ENCODE data around the gene ABCC4. TPM values are rescaled to one million over a fixed set of nuclear protein-coding genes. Genes with fewer than 3 reads are reported as not detected.
A peak's percentile ranks its signal among the peaks of the same experiment; 100 is the strongest.

Gene ABCC4
- total RNA-seq, 1 donor from 2014 or later, result 12.6 TPM

- no peak for DNase-seq (ENCODE audit: low read depth)
These were observed 179.7 kb downstream of the ABCC4 start for GRCh38 chr13:95121516-95121915.

GRCh38 chr13:95120650-95121049 is 180.6 kb downstream of the ABCC4 start:
- DNase-seq (ENCODE audit: low read depth), result no peak

DNA sequence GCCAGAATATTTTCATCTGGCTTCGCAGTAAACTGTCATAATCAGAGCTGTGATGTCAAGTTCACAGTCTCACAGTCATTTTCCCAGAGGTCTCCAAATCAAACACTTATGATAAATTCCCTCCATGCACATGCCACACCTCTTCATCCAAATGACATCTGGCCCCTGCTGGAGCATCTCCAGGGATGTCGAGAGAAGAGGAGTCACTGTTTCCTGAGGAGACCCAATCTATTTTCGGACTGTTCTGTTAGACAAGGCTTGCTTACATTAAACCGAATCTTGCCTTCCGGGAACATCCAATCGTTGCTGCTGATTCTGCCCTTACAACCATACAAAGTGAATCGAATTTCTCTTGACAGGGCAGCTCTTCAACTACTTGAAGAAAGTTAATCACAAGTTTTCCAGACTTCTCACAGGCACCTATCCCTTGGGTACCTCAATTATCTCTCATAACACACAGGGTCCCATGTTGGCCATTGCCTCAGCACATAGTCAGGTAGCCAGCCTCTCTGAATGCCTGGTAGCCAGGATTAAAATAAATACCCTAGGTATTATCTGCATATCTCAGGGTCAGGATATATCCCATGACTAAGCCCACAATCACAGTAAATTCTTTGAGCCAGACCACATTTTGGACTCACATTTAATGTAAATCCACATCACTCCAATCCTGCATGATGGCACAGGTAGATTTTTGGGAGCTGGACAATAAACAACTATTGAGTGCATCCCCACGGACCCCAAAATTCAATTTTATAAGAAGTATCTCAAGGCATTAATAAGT is 182.5 kb downstream of the ABCC4 start:
- DNase-seq (ENCODE audit: low read depth), result no peak

- no peak for DNase-seq (ENCODE audit: low read depth)
These were observed 184.2 kb downstream of the ABCC4 start for GRCh38 chr13:95117092-95117491.

GRCh38 chr13:95115525-95115924 is 185.7 kb downstream of the ABCC4 start:
- no peak for DNase-seq (ENCODE audit: low read depth)

- no peak for DNase-seq (ENCODE audit: low read depth)
These were observed 187.7 kb downstream of the ABCC4 start for GRCh38 chr13:95113601-95114000.

DNA sequence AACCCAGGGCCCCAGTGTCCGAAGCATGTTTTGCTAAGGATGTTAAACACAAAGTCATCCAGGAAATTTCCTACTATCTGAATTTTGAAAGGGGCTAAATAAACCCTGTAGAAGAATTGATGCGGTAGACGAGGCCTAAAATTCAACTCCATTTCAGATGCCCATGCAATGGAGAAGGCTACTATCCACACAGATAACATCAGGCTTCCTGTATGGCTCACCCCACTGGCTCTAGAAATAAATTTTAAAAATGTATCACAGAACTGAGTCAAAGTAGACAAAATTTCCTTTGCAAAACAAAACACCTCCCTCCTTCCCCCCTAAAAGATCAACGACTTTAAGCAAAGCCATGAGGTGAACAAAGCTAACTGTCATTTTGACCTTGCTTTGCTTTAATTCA is 188.4 kb downstream of the ABCC4 start:
- DNase-seq (ENCODE audit: low read depth), result no peak

- DNase-seq (ENCODE audit: low read depth), result no peak
These were observed 189.6 kb downstream of the ABCC4 start for GRCh38 chr13:95111608-95112007.

DNA sequence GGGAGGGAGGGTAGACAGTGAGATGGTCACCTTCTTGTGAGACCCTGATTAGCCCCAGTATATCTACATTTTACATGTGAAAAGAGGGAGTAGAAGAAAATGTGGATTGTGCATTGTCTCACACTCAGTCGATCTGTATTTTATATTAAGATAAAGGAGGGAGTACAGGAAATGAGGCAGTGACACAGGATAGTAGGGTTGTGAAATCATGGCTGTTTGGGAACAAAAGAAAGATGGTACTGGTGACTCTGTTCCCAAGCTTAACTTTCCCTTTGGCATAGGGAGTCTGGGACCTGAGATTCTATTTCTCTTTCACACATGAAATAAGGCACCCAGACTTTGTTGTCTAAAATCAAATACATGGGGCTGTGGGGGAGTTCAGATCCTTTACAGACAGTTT is 194.7 kb downstream of the ABCC4 start:
- DNase-seq (ENCODE audit: low read depth), result no peak

GRCh38 chr13:95100525-95101433 is 200.5 kb downstream of the ABCC4 start:
- DNase-seq (ENCODE audit: low read depth), result peak; percentile 49

- no peak for DNase-seq (ENCODE audit: low read depth)
These were observed 201.7 kb downstream of the ABCC4 start for GRCh38 chr13:95099541-95099940.

GRCh38 chr13:95098916-95099315 is 202.3 kb downstream of the ABCC4 start:
- DNase-seq (ENCODE audit: low read depth), result no peak

DNA sequence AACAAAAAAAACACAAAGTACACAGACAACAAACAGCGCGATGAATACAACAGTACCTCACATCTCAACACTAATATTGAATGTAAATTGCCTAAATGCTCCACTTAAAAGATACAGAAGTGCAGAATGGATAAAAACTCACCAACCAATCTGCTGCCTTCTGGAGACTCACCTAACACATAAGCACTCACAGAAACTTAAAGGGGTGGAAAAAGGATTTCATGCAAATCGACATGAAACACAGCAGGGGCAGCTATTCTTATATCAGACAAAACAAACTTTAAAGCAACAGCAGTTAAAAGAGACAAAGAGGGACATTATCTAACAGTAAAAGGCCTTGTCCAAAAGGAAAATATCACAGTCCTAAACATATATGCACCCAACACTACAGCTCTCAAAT is 209.5 kb downstream of the ABCC4 start:
- no peak for DNase-seq (ENCODE audit: low read depth)

DNA sequence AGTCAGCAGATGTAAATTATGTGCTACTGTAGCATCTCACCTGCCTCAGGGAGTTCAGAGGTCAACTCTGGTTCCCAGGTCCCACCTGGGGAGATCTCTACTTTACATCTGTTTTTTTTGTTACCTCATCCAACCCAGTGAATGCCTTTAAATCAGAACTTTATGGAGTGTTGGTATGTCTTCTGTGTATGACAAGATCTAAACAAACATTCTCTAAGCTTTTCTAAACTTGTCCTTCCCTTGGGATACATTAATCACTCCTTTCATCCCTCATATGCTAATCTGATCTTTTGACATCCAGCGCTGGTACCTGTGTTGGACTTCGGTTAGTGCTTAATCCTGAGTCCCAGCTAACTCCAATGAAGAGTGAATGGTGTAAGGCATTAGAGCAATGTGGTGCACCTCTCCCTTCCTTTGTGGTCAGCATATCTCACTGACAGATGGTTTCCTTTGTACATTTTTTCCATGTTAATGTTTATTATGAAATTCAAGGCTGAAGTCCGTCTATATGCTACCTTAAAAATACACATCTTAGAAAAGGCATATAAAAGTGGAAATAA is 213.4 kb downstream of the ABCC4 start:
- no peak for DNase-seq (ENCODE audit: low read depth)

DNA sequence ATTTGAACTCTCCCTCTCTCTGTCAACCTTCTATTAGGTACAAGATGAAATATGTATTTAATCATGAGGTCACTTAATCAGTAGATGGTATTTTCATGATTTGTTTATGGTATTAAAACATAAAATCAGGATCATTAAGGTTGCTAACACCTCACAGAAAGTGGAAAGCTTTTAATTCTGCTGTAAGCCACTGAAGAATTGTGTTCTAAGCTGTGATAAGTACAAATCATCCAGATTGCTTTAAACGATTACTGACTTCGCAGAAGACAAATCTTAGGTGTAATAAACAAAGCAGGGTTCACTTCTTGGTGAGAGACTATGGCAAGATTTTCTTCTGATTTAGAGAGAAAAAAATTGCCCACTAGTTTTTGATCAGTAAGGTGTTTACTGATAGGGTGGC is 214.5 kb downstream of the ABCC4 start:
- DNase-seq (ENCODE audit: low read depth), result no peak

- no peak for DNase-seq (ENCODE audit: low read depth)
These were observed 217.5 kb downstream of the ABCC4 start for GRCh38 chr13:95083758-95084157.

GRCh38 chr13:95083066-95083465 is 218.2 kb downstream of the ABCC4 start:
- DNase-seq (ENCODE audit: low read depth), result no peak

- peak; percentile 33 for DNase-seq (ENCODE audit: low read depth)
These were observed 225.7 kb downstream of the ABCC4 start for GRCh38 chr13:95075506-95075905.

DNA sequence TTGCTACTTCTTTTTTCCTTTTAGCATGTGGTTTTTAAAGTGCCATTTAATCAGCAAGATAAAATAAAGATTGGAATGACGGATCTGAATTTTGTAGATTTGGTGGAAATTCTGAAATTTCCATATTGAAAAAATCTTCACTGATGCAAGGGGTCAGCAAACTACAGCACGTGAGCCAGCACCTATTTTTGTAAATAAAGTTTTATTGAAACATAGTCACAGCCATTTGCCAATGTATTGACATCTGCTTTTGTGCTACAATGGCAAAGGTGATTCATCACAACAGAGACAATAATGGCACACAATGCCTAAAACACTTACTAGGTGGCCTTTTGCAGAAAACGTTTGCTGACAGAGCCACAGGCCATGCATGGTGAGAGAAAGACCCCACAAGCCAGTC is 226.4 kb downstream of the ABCC4 start:
- DNase-seq (ENCODE audit: low read depth), result no peak

- no peak for DNase-seq (ENCODE audit: low read depth)
These were observed 227.4 kb downstream of the ABCC4 start for GRCh38 chr13:95073747-95074311.

DNA sequence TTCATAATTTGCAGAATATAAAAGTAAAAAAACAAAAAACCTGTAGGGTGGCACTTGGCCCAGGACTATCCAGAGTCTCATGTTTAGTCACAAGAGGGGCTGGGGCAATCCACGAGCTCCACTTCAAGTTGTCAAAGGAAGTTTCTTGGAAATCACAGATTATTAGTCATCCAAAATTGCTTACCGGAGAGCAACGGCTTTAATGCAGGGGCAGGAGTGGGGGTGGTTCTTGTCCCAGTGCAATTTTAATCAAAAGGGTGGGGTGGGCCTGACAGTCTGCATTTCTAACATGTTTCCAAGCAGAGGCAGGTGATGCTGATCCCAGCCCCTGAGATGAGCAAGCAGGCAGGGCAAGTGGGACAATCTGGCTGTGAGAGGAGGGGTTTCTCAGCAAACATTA is 233.9 kb downstream of the ABCC4 start:
- DNase-seq (ENCODE audit: low read depth), result no peak

GRCh38 chr13:95060014-95060519 is 241.2 kb downstream of the ABCC4 start:
- DNase-seq (ENCODE audit: low read depth), result no peak
